ENCODE results near the gene ATP1B1.

ATP1B1 gene

GRCh38 chr1:169092399-169092798, 14.1 kb upstream of the ATP1B1 start:
- in situ Hi-C loops (cut with MboI; ENCODE audit: low sequenced_read_pairs): no loop called here

- in situ Hi-C loops (cut with MboI; ENCODE audit: low sequenced_read_pairs): no loop called here
These were observed 11.5 kb upstream of the ATP1B1 start for GRCh38 chr1:169094897-169095569.

GRCh38 chr1:169098380-169098779, 8.1 kb upstream of the ATP1B1 start:
- in situ Hi-C loops (cut with MboI; ENCODE audit: low sequenced_read_pairs): no loop called here

GRCh38 chr1:169099561-169099960, 6.9 kb upstream of the ATP1B1 start:
- in situ Hi-C loops (cut with MboI; ENCODE audit: low sequenced_read_pairs): no loop called here

GRCh38 chr1:169100208-169100607, 6.3 kb upstream of the ATP1B1 start:
- in situ Hi-C loops (cut with MboI; ENCODE audit: low sequenced_read_pairs): no loop called here

GRCh38 chr1:169100651-169101088, 5.8 kb upstream of the ATP1B1 start:
- in situ Hi-C loops (cut with MboI; ENCODE audit: low sequenced_read_pairs): no loop called here

GRCh38 chr1:169102567-169102966, 3.9 kb upstream of the ATP1B1 start:
- in situ Hi-C loops (cut with MboI; ENCODE audit: low sequenced_read_pairs): no loop called here

GRCh38 chr1:169103002-169103401, 3.5 kb upstream of the ATP1B1 start:
- in situ Hi-C loops (cut with MboI; ENCODE audit: low sequenced_read_pairs): no loop called here

GRCh38 chr1:169103480-169103893, 3.0 kb upstream of the ATP1B1 start:
- in situ Hi-C loops (cut with MboI; ENCODE audit: low sequenced_read_pairs): no loop called here

- in situ Hi-C loops (cut with MboI; ENCODE audit: low sequenced_read_pairs): no loop called here
These were observed 1.4 kb upstream of the ATP1B1 start for GRCh38 chr1:169105087-169105433.

GRCh38 chr1:169105434-169106094, 926 bp upstream of the ATP1B1 start:
- in situ Hi-C loops (cut with MboI; ENCODE audit: low sequenced_read_pairs): no loop called here

GRCh38 chr1:169106921-169107602, 572 bp downstream of the ATP1B1 start:
- in situ Hi-C loops (cut with MboI; ENCODE audit: low sequenced_read_pairs): no loop called here

GRCh38 chr1:169107603-169108208, 1.2 kb downstream of the ATP1B1 start:
- in situ Hi-C loops (cut with MboI; ENCODE audit: low sequenced_read_pairs): no loop called here

- in situ Hi-C loops (cut with MboI; ENCODE audit: low sequenced_read_pairs): no loop called here
These were observed 1.7 kb downstream of the ATP1B1 start for GRCh38 chr1:169108223-169108622.

- in situ Hi-C loops (cut with MboI; ENCODE audit: low sequenced_read_pairs): no loop called here
These were observed 2.5 kb downstream of the ATP1B1 start for GRCh38 chr1:169108863-169109560.

- in situ Hi-C loops (cut with MboI; ENCODE audit: low sequenced_read_pairs): no loop called here
These were observed 3.2 kb downstream of the ATP1B1 start for GRCh38 chr1:169109561-169110134.

- in situ Hi-C loops (cut with MboI; ENCODE audit: low sequenced_read_pairs): no loop called here
These were observed 3.7 kb downstream of the ATP1B1 start for GRCh38 chr1:169110236-169110635.

GRCh38 chr1:169110689-169111447, 4.4 kb downstream of the ATP1B1 start:
- in situ Hi-C loops (cut with MboI; ENCODE audit: low sequenced_read_pairs): no loop called here

GRCh38 chr1:169111472-169111871, 5.0 kb downstream of the ATP1B1 start:
- in situ Hi-C loops (cut with MboI; ENCODE audit: low sequenced_read_pairs): no loop called here

- in situ Hi-C loops (cut with MboI; ENCODE audit: low sequenced_read_pairs): no loop called here
These were observed 5.8 kb downstream of the ATP1B1 start for GRCh38 chr1:169112241-169112640.

All from HL-60/S4 (cell line).